ENCODE results near the gene JPT1.
"Not testable (repeated sequence)": the region's sequence is repeated elsewhere in the genome, so short reads cannot be mapped to it uniquely, and the experiment has no call there.

Gene JPT1

GRCh38 chr17:75154195-75155106 is at the start of gene JPT1:
Gene JPT1 (minus strand): TSS chr17:75154512. CDS start chr17:75154397, 115 bp downstream.
- DNase-seq (ENCODE audit: low read depth in 2 of 2), result peak; percentile 97 to 98

- no peak for DNase-seq (ENCODE audit: low read depth in 2 of 2)
Measured at GRCh38 chr17:75199886-75200618, 45.7 kb upstream of the JPT1 start.

GRCh38 chr17:75194879-75195278 is 40.6 kb upstream of the JPT1 start:
- no peak for DNase-seq (ENCODE audit: low read depth in 2 of 2)

- no peak for DNase-seq (ENCODE audit: low read depth in 2 of 2)
Measured at GRCh38 chr17:75191584-75191983, 37.3 kb upstream of the JPT1 start.

- DNase-seq (ENCODE audit: low read depth in 2 of 2), result no peak
Measured at GRCh38 chr17:75188614-75189013, 34.3 kb upstream of the JPT1 start.

GRCh38 chr17:75183999-75184884 is 29.9 kb upstream of the JPT1 start:
- no peak for DNase-seq (ENCODE audit: low read depth in 2 of 2)

GRCh38 chr17:75182569-75183436 is 28.5 kb upstream of the JPT1 start, which contains the start of gene SUMO2:
Gene SUMO2 (minus strand): TSS chr17:75182959. CDS start chr17:75182834, 125 bp downstream.
- DNase-seq (ENCODE audit: low read depth in 2 of 2), result peak; percentile 93 to 95

- DNase-seq (ENCODE audit: low read depth in 2 of 2), result no peak
Measured at GRCh38 chr17:75182319-75182568, 27.9 kb upstream of the JPT1 start.

GRCh38 chr17:75181608-75182318 is 27.5 kb upstream of the JPT1 start:
- DNase-seq (ENCODE audit: low read depth in 2 of 2), result peak; percentile 12 to 23

- DNase-seq (ENCODE audit: low read depth in 2 of 2), result no peak
Measured at GRCh38 chr17:75181110-75181509, 26.8 kb upstream of the JPT1 start.

- DNase-seq (ENCODE audit: low read depth in 2 of 2), result no peak
Measured at GRCh38 chr17:75178453-75178852, 24.1 kb upstream of the JPT1 start.

GRCh38 chr17:75176625-75177024 is 22.3 kb upstream of the JPT1 start:
- DNase-seq (ENCODE audit: low read depth in 2 of 2), result no peak

- DNase-seq (ENCODE audit: low read depth in 2 of 2), result no peak
Measured at GRCh38 chr17:75174996-75175395, 20.7 kb upstream of the JPT1 start.

GRCh38 chr17:75173526-75173925 is 19.2 kb upstream of the JPT1 start:
- no peak for DNase-seq (ENCODE audit: low read depth in 2 of 2)

GRCh38 chr17:75168998-75169397 is 14.7 kb upstream of the JPT1 start:
- no peak for DNase-seq (ENCODE audit: low read depth in 2 of 2)

- not testable (repeated sequence) for DNase-seq (ENCODE audit: low read depth in 2 of 2)
Measured at GRCh38 chr17:75164606-75165005, 10.3 kb upstream of the JPT1 start.

GRCh38 chr17:75163074-75163473 is 8.8 kb upstream of the JPT1 start:
- DNase-seq (ENCODE audit: low read depth in 2 of 2), result no peak

- DNase-seq (ENCODE audit: low read depth in 2 of 2), result no peak
Measured at GRCh38 chr17:75160211-75160610, 5.9 kb upstream of the JPT1 start.

- no peak for DNase-seq (ENCODE audit: low read depth in 2 of 2)
Measured at GRCh38 chr17:75159196-75160031, 5.1 kb upstream of the JPT1 start.
